ENCODE measurements around the gene TGFBR2.
A peak's percentile ranks its signal among the peaks of the same experiment; 100 is the strongest.

The TGFBR2 gene

GRCh38 chr3:30605706-30606300 lies 598 bp upstream of the TGFBR2 start:
- no peak for TF ChIP-seq CTCF (IDR thresholded peaks at IDR 0.05; ENCODE audit: insufficient read depth, low read depth, low read length, missing control alignments)
- H3K4me3 ChIP-seq (ENCODE audit: low read depth, low read length): no peak overlapping the region
- no peak for DNase-seq (ENCODE audit: low read depth)

- TF ChIP-seq CTCF (IDR thresholded peaks at IDR 0.05; ENCODE audit: insufficient read depth, low read depth, low read length, missing control alignments): no peak
- DNase-seq (ENCODE audit: low read depth): peak; percentile 37
- peak overlapping the region; percentile 49 for H3K4me3 ChIP-seq (ENCODE audit: low read depth, low read length)
These were observed 832 bp downstream of the TGFBR2 start for GRCh38 chr3:30607032-30607833.

GRCh38 chr3:30608598-30608947 lies 2.2 kb downstream of the TGFBR2 start:
- no peak for TF ChIP-seq CTCF (IDR thresholded peaks at IDR 0.05; ENCODE audit: insufficient read depth, low read depth, low read length, missing control alignments)
- no peak for DNase-seq (ENCODE audit: low read depth)
- no peak overlapping the region for H3K4me3 ChIP-seq (ENCODE audit: low read depth, low read length)

GRCh38 chr3:30609930-30610701 lies 3.7 kb downstream of the TGFBR2 start:
- H3K4me3 ChIP-seq (ENCODE audit: low read depth, low read length): no peak overlapping the region
- no peak for TF ChIP-seq CTCF (IDR thresholded peaks at IDR 0.05; ENCODE audit: insufficient read depth, low read depth, low read length, missing control alignments)
- DNase-seq (ENCODE audit: low read depth): no peak

GRCh38 chr3:30610702-30611368 lies 4.4 kb downstream of the TGFBR2 start:
- no peak for TF ChIP-seq CTCF (IDR thresholded peaks at IDR 0.05; ENCODE audit: insufficient read depth, low read depth, low read length, missing control alignments)
- no peak overlapping the region for H3K4me3 ChIP-seq (ENCODE audit: low read depth, low read length)

GRCh38 chr3:30611613-30612436 lies 5.4 kb downstream of the TGFBR2 start:
- DNase-seq (ENCODE audit: low read depth): no peak

More at GRCh38 chr3:30610702-30611368, 4.4 kb downstream of the TGFBR2 start:
- no peak for DNase-seq (ENCODE audit: low read depth)

More at GRCh38 chr3:30611613-30612436, 5.4 kb downstream of the TGFBR2 start:
- H3K4me3 ChIP-seq (ENCODE audit: low read depth, low read length): no peak overlapping the region
- no peak for TF ChIP-seq CTCF (IDR thresholded peaks at IDR 0.05; ENCODE audit: insufficient read depth, low read depth, low read length, missing control alignments)

Data from GM12865 (cell line).